Smooth muscle cell (in vitro differentiated cells): ENCODE data around the gene SAPCD2. TPM values are rescaled to one million over a fixed set of nuclear protein-coding genes. Genes with fewer than 3 reads are reported as not detected.

ENCODE experiments used
- DNase-seq: peaks from one replicate; lab custom pipeline; 2025; ENCODE audit not compliant: unreplicated experiment; lab: John Stamatoyannopoulos, UW
- H2AFZ ChIP-seq: fragments of 200-600 bp; sonication (generic); 2 replicates; pipeline ENCODE4 v1.6.0; 2016; ENCODE audit warnings: antibody characterized with exemption, low read depth, mild to moderate bottlenecking
- H3F3A ChIP-seq: fragments of 200-600 bp; sonication (generic); 2 replicates; pipeline ENCODE4 v1.6.0; 2017; ENCODE audit warnings: antibody characterized with exemption, low read depth
- H3K27ac ChIP-seq: fragments of 200-600 bp; sonication (generic); 2 replicates; pipeline ENCODE4 v1.5.1; 2016; ENCODE audit warnings: low read depth, mild to moderate bottlenecking
- H3K27me3 ChIP-seq: fragments of 200-600 bp; sonication (generic); 2 replicates; pipeline ENCODE4 v1.6.1; 2016; ENCODE audit warnings: low read depth, mild to moderate bottlenecking
- H3K36me3 ChIP-seq: fragments of 200-600 bp; sonication (generic); 2 replicates; pipeline ENCODE4 v1.5.1; 2016; ENCODE audit warnings: low read depth
- H3K4me1 ChIP-seq: fragments of 200-600 bp; sonication (generic); 2 replicates; pipeline ENCODE4 v1.5.1; 2016; ENCODE audit warnings: low read depth
- H3K4me2 ChIP-seq: fragments of 200-600 bp; sonication (generic); 2 replicates; pipeline ENCODE4 v1.6.0; 2016; ENCODE audit warnings: mild to moderate bottlenecking
- H3K4me3 ChIP-seq: fragments of 200-600 bp; sonication (generic); 2 replicates; pipeline ENCODE4 v1.5.1; 2016; ENCODE audit warnings: mild to moderate bottlenecking
- H3K79me2 ChIP-seq: fragments of 200-600 bp; sonication (generic); 2 replicates; pipeline ENCODE4 v1.6.0; 2016; ENCODE audit warnings: low read depth, mild to moderate bottlenecking
- H3K9ac ChIP-seq: fragments of 200-600 bp; sonication (generic); 2 replicates; pipeline ENCODE4 v1.6.0; 2016; ENCODE audit warnings: low read depth
- H3K9me3 ChIP-seq: fragments of 200-600 bp; sonication (generic); replicated peaks from 2 replicates; pipeline ENCODE4 v1.5.1; 2016; ENCODE audit warnings: low read depth
- H4K20me1 ChIP-seq: fragments of 200-600 bp; sonication (generic); 2 replicates; pipeline ENCODE4 v1.6.0; 2016; ENCODE audit warnings: low read depth
- CTCF ChIP-seq: fragments of 200-600 bp; sonication (generic); IDR thresholded peaks from 2 replicates; pipeline ENCODE4 v1.5.1; 2017; ENCODE audit warnings: borderline replicate concordance, mild to moderate bottlenecking, antibody characterized with exemption; ENCODE audit not compliant: insufficient read depth, poor library complexity, severe bottlenecking
- WGBS: methylation state at CpG from one replicate; pipeline ENCODE4 v1.1.7; 2016; ENCODE audit warnings: low lambda C conversion rate; 5-methylcytosine and 5-hydroxymethylcytosine counted together
- polyA plus RNA-seq: library from polyadenylated mRNA; unstranded; fragments of >200 nt; fragmentation: Nextera tagmentation; extraction: Ambion mirVana; gene quantifications from 2 replicates; pipeline ENCODE4 v1.2.1, GENCODE V29; 2016
- total RNA-seq: library from RNA; depleted of rRNA; stranded (reverse); fragments of >200 nt; gene quantifications from 2 replicates; pipeline ENCODE4 v1.2.3, GENCODE V29; 2014

The SAPCD2 gene
- total and polyA plus RNA-seq, 2 experiments from 2014 or later = 1.9 to 3.9 TPM

- no peak for TF ChIP-seq CTCF
- Histone ChIP-seq H3K4me1 (no peaks in the 10 kb centered on the region), H3K4me3 (no peak overlapping the region), H3K27me3 (no peaks in the 10 kb centered on the region), H3K36me3 (no peaks in the 10 kb centered on the region), H2AFZ (no peak overlapping the region), H3K27ac (no peak overlapping the region), H3K79me2 (no peaks in the 10 kb centered on the region), H3K9ac (no peak overlapping the region), H3K9me3 (no peaks in the 10 kb centered on the region), H3F3A (no peaks in the 10 kb centered on the region), H4K20me1 (peaks cover 1% of the 10 kb centered on the region), H3K4me2 (no peak overlapping the region)
- no peak for DNase-seq
- WGBS = 94% methylated on average over 26 of the region's 32 CpGs
Measured at GRCh38 chr9:137020771-137021567, 49.4 kb downstream of the SAPCD2 start.

- no peaks in the 10 kb centered on the region for H4K20me1 ChIP-seq
- H3K4me1 ChIP-seq = no peaks in the 10 kb centered on the region
- TF ChIP-seq CTCF = no peak
- H3K27ac ChIP-seq = no peak overlapping the region
- no peaks in the 10 kb centered on the region for H3F3A ChIP-seq
- H3K4me3 ChIP-seq = no peak overlapping the region
- no peaks in the 10 kb centered on the region for H3K27me3 ChIP-seq
- no peak overlapping the region for H3K9ac ChIP-seq
- no peak overlapping the region for H2AFZ ChIP-seq
- no peak overlapping the region for H3K4me2 ChIP-seq
- DNase-seq = no peak
- 88% methylated on average over 32 of the region's 34 CpGs for WGBS
- H3K9me3 ChIP-seq = no peaks in the 10 kb centered on the region
- no peaks in the 10 kb centered on the region for H3K79me2 ChIP-seq
- H3K36me3 ChIP-seq = no peaks in the 10 kb centered on the region
Measured at GRCh38 chr9:137019891-137020683, 50.3 kb downstream of the SAPCD2 start.

- no peaks in the 10 kb centered on the region for H3K4me1 ChIP-seq
- H3K4me2 ChIP-seq = no peak overlapping the region
- no peaks in the 10 kb centered on the region for H3K27me3 ChIP-seq
- H3K4me3 ChIP-seq = no peak overlapping the region
- H3K9me3 ChIP-seq = no peaks in the 10 kb centered on the region
- H3K9ac ChIP-seq = no peak overlapping the region
- DNase-seq = no peak
- no peak for TF ChIP-seq CTCF
- H2AFZ ChIP-seq = no peak overlapping the region
- 91% methylated on average over 32 of the region's 36 CpGs for WGBS
- H3K36me3 ChIP-seq = no peaks in the 10 kb centered on the region
- H3F3A ChIP-seq = no peaks in the 10 kb centered on the region
- H3K27ac ChIP-seq = no peak overlapping the region
- H4K20me1 ChIP-seq = no peaks in the 10 kb centered on the region
- H3K79me2 ChIP-seq = no peaks in the 10 kb centered on the region
Measured at GRCh38 chr9:137018761-137019559, 51.4 kb downstream of the SAPCD2 start.
